Gastroesophageal sphincter (tissue), 3 donors: ENCODE results near the gene PTPRD.

Experiments used
- CTCF ChIP-seq, 4 experiments: fragments of 200-600 bp in 2 of 4; fragments of 450-650 bp in 2 of 4; sonication (generic) in 1 of 4; IDR thresholded peaks; one replicate each; pipeline ENCODE4 v1.5.1; 2017 to 2019; ENCODE audit warnings: antibody characterized with exemption in 4 of 4, mild to moderate bottlenecking in 2 of 4, moderate library complexity in 2 of 4
- EP300 ChIP-seq: sonication (generic); formaldehyde crosslinking; IDR thresholded peaks from one replicate; pipeline ENCODE4 v1.6.1; 2017; ENCODE audit warnings: antibody characterized with exemption, mild to moderate bottlenecking
- POLR2A ChIP-seq, 2 donors: fragments of 450-650 bp; IDR thresholded peaks; one replicate each; pipeline ENCODE4 v1.6.1; 2017; ENCODE audit warnings: antibody characterized with exemption in 2 of 2, mild to moderate bottlenecking in 2 of 2, moderate library complexity in 1 of 2

- peak in 3 of 4 experiments; percentile 20 to 49 (median 32) for TF ChIP-seq CTCF (IDR thresholded peaks at IDR 0.05)
- TF ChIP-seq POLR2A (IDR thresholded peaks at IDR 0.05): no peak
- TF ChIP-seq EP300: no peak
Measured at GRCh38 chr9:10612641-10613398, at the start of gene PTPRD.
